AG10803 (cell line): ENCODE data around the gene NOX1.

Experiments used
- DNase-seq: peaks from one replicate; pipeline ENCODE4 v3.0.0; 2010; ENCODE audit warnings: low read depth
- H3K4me3 ChIP-seq: 2 replicates; pipeline ENCODE4 v1.5.1; 2011; ENCODE audit warnings: mild to moderate bottlenecking, low read length, control low read depth
- CTCF ChIP-seq: conservative IDR thresholded peaks from 2 replicates; pipeline ENCODE4 v1.5.1; 2011; ENCODE audit warnings: mild to moderate bottlenecking, low read length, control low read depth, inconsistent platforms

The NOX1 gene

GRCh38 chrX:100874325-100874724 lies at the start of gene NOX1:
Gene NOX1 (minus strand): TSS chrX:100874359. CDS start chrX:100874139, 220 bp downstream.
- no peak for DNase-seq
- no peak for TF ChIP-seq CTCF
- H3K4me3 ChIP-seq: no peak within 1 kb of the TSS

- DNase-seq: no peak
- H3K4me3 ChIP-seq: no peak overlapping the region
- no peak for TF ChIP-seq CTCF
Observed at GRCh38 chrX:100915562-100915961, 41.4 kb upstream of the NOX1 start.

- H3K4me3 ChIP-seq: no peak overlapping the region
- DNase-seq: no peak
- TF ChIP-seq CTCF: no peak
Observed at GRCh38 chrX:100913111-100913510, 39.0 kb upstream of the NOX1 start.

GRCh38 chrX:100911731-100912130 lies 37.6 kb upstream of the NOX1 start:
- DNase-seq: no peak
- H3K4me3 ChIP-seq: no peak overlapping the region
- no peak for TF ChIP-seq CTCF

GRCh38 chrX:100905620-100906019 lies 31.5 kb upstream of the NOX1 start:
- no peak overlapping the region for H3K4me3 ChIP-seq
- DNase-seq: no peak
- no peak for TF ChIP-seq CTCF

- no peak for TF ChIP-seq CTCF
- no peak overlapping the region for H3K4me3 ChIP-seq
- no peak for DNase-seq
Observed at GRCh38 chrX:100904433-100904832, 30.3 kb upstream of the NOX1 start.

- peak; percentile 63 for TF ChIP-seq CTCF
- H3K4me3 ChIP-seq: no peak overlapping the region
- DNase-seq: peak; percentile 33
Observed at GRCh38 chrX:100895365-100896075, 21.4 kb upstream of the NOX1 start.
